IPS-NIHi7 (cell line): ENCODE results near the gene ZNF649.
"Not testable (repeated sequence)": the region's sequence is repeated elsewhere in the genome, so short reads cannot be mapped to it uniquely, and the experiment has no call there.

Experiments used
- DNase-seq: peaks from one replicate; pipeline ENCODE4 v3.0.0; 2012; ENCODE audit warnings: mixed read lengths; ENCODE audit errors: extremely low spot score

ZNF649 gene

DNA sequence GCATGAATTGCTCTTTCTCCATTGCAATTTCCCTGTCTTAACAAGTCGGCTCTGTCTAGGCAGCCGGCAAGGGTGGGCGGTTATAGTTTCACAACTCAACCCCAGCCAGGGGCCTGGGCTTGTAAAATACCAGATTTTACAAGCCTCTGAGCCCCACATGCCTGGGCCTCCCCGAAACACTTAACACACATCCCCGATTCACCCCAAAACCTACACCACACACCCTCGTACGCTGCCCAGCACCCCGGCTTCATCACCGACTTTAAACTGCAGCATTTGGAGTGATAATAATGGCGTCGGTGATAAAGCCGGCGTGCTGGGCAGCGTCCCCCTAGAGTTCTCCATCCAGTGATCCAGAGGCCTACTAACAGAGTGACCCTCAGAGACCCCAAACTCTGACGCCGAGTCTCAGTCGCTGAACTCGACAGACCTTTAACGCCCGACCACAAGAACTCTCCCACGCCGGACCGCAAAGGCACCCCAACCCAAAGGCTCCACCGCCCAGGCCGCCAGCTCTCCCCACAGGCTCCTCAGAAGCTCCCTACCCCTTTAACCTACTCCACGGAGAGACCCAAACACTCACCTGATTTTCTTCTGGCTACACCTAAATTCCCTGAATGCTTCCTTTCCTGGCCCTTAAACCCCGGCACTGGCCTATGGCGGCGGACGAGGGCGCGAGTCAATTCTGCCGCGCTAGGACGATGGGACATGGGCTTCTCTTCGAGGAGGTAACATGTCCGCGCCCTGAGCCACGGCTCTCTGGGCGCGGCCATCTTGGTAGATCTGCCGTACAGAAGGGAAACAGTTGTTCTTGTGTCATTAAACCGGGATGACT, at the start of gene ZNF649:
TSS of gene ZNF649 (minus strand) at position 687 of the 835 bp plus-strand sequence. CDS start 4,910 bp downstream, outside the sequence.
- peak; percentile 87 for DNase-seq

DNA sequence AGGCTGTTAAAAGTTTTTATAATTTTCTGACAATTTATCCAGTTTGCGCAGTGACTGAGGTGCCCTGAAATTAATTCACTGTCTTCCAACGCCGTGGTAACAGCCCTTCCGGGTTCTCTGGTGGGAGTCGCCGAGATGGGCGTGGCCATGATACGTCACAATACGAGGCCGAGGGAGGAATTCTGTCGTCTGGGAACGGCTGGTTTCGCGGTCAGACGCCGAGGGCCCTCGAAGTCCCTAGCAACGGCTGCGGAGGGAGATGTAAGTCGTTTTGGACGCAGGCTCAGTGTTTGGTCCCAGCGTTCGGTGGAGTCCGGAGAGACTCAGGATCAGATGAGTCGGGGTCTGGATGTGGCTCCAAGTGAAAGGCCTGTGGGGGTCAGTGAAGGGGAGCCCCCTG, 44.2 kb upstream of the ZNF649 start:
- no peak for DNase-seq

DNA sequence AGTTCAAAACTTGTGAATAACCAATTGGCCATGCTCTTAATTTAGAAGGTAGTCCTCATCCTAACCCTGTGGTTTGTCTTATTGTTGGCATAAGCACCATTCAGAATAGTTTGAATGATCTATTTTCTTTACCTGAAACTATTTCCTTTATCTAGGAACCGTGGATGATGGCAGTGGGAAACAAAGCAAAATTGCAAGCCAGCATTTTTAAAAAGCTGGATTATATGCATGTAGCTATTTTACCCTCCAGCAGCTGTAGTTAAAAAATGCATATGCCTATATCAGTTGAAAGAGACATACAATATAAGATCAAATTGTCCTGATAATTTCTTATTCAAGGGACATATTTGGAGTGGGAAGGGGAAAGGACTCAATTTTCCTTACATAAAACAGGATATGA, 41.8 kb upstream of the ZNF649 start:
- DNase-seq: no peak

DNA sequence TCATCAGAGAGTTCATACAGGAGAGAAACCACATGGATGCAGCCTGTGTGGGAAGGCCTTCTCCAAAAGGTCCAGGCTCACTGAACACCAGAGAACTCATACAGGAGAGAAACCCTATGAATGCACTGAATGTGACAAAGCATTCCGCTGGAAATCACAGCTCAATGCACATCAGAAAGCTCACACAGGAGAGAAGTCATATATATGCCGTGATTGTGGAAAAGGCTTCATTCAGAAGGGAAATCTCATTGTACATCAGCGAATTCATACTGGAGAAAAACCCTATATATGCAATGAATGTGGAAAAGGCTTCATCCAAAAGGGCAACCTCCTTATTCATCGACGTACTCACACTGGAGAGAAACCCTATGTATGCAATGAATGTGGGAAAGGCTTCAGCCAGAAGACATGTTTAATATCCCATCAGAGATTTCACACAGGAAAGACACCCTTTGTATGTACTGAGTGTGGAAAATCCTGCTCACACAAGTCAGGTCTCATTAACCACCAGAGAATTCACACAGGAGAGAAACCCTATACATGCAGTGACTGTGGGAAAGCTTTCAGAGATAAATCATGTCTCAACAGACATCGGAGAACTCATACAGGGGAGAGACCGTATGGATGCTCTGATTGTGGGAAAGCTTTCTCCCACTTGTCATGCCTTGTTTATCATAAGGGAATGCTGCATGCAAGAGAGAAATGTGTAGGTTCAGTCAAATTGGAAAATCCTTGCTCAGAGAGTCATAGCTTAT, 40.2 kb upstream of the ZNF649 start:
- DNase-seq: no peak

DNA sequence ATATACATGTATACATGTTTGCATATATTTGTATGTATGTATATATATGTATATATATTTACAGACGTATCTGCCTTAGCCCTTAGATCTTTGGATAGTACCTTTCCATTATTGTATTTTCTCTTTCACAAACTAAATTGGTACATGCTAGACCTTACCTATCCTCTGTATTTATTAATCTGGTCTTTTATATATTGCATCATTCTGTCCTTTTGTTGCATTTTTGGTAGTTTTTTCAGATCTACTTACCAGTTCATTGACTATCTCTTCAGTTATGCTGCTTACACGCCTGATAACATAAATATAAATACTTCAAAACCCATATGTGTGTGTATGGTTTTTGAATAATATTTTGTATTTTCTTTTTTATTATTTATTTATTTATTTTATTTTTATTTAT, 34.1 kb upstream of the ZNF649 start:
- DNase-seq: no peak

DNA sequence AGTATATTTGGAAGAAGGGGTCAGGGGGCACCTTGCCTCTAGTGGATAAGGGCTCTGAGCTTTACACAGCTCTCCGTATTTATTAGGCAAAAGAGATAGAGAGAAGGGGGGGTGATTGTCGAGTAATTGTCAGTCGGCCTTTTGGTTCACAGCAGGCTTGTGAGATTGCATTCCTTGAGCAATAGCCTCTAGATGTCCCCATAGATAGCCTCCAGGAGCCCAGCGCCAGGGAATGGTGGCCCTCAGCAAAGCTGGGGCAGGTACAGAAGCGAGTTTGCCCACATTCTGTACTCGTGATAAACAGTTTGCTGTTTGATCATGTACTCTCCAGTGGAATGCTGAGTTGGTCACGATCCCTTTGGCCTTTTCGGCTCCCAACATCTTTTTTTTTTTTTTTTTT, 27.1 kb upstream of the ZNF649 start:
- no peak for DNase-seq

DNA sequence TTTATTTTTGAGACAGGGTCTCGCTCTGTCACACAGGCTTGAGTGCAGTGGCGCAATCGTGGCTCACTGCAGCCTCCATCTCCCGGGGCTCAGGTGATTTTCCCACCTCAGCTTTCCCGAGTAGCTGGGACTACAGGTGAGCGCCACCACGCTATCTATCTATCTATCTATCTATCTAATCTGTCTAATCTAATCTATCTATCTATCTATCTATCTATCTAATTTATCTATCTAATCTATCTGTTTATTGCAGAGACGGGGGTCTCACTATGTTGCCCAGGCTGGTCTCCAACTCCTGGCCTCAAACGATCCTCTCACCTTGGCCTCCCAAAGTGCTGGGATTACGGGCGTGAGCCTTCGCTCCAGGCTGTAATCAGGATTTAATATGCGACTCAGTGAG, 23.0 kb upstream of the ZNF649 start:
- no peak for DNase-seq

DNA sequence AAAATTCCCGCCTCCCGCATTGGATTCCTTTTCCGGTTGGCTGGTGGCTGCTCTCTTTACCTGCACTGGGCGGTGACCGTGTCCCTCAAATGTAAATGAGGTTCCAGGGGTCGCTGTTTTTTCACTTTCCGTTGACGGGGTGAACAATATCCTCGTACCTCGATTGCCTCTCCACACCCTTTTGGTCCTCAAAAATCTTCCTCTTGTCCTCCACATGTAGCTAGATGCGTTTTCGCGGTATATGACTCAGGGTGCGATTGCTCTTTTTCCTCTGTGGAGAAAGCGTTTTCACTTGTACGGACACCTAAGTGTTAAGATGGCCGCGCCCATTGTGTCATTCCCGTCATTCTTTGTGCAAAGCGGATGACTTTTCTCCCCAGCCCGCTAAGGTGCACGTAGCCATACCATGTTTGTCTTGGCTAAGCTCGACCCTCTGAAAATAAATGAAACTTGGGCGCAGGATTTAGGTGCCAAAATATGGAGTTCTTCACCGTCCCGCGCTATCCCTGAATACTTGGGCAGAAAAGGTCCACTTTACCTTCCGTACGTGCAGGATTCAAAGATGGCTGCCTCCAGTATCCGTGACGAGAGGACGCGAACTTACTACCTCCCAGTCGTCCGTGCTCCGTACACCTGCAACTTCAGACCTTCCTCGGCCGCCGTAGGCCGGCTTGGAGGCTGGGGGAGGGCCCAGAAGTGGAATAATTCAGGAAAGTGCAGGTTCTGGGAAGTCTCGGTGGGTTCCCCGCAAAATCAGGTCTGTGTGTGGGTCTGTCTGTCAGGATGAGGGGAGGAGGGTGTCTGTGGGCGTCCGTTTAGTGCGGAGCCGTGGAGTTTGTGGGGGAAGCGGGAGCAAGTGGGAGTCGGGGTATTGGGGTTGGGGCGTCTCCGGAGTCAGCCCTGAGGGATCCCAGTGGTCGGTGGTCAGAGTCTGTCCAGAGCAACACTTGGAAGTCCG, 22.2 kb upstream of the ZNF649 start, which contains the start of gene ZNF613:
TSS of gene ZNF613 (plus strand) at position 689 of the 958 bp plus-strand sequence. CDS start 8,749 bp downstream, outside the sequence.
- peak; percentile 94 for DNase-seq

DNA sequence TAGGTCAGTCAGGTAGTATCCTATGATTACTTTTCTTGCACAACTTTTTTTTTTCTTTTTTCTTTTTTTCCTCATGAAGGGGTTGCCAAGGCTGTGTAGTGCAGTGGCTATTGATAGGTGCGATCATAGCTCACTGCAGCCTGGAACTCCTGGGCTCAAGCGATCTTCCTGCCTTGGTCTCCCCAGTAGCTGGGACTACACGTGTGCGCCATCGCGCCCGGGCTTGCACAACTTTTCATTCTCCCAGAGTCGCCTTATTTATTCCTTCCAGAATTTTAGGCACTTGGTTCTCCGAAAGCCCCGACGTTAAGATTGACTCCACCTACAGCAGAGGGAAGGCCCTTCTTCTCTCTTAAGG, 21.6 kb upstream of the ZNF649 start:
- no peak for DNase-seq

DNA sequence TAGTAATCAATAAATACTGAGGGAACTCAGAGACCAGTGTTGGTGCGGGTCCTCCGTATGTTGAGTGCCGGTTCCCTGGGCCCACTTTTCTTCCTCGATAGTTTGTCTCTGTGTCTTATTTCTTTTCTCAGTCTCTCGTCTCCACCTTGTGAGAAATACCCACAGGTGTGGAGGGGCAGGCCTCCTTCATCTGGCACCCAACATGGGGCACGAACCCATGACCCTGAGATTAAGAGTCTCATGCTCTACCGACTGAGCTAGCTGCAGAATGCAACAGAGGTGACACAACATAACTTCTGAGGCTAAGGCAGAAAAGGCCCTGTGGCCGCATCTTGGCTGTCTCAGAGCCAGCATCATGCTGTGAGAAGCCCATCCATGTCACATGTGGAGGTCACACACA, 17.1 kb upstream of the ZNF649 start:
- no peak for DNase-seq

DNA sequence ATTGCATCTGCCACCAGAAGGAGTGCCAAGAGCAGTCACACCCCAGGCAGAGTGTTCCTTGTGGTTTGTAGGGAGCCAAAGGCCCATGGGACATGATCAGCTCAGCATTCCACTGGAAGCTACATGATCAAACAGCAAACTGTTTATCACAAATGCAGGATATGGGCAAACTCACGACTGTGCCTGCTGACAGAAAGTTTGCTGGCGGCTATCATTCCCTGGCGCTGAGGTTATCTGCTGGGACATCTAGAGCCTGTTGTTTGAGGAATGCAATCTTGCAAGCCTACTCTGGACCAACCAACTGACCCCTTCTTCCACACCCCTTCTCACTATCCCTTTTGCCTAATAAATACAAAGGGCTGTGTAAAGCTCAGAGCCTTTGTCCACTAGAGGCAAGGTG, 14.8 kb upstream of the ZNF649 start:
- DNase-seq: no peak

DNA sequence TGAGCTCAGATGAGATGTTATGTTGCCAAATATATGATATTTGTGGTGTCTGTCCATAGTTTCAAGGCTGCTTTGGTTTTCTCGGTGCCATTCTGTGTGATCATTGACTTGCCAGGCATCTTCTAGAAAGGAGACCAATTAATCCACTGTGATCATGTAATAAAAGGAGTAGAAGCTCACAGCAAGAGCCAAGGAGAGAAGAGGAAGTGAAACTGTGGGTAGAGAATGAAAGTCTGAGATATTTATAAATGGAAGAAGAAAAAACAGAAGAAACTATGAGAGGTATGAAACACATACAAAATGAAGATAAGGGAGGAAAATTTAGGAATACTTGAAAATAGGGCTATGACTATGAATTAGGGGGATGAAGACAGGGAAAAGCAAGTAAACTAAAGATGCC, 11.3 kb upstream of the ZNF649 start:
- no peak for DNase-seq

DNA sequence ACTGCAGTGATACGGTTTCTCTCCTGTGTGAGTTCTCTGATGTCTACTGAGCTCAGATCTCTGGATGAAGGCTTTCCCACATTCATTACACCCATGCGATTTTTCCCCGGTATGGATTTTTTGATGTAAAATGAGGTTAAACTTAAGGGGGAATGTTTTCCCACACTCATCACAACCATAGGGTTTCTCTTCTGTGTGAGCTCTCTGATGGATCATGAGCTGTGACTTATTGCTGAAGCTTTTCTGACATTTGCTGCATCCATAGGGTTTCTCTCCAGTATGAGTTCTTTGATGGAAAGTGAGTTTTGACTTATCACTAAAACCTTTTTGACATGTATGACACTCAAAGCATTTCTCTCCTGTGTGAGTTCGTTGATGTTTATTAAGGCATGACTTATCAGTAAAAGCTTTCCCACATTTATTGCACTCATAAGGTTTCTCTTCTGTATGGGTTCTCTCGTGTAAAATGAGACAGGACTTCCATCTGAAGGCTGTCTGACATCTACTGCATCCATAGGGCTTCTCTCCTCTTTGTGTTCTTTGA, 10.6 kb upstream of the ZNF649 start:
- no peak for DNase-seq

DNA sequence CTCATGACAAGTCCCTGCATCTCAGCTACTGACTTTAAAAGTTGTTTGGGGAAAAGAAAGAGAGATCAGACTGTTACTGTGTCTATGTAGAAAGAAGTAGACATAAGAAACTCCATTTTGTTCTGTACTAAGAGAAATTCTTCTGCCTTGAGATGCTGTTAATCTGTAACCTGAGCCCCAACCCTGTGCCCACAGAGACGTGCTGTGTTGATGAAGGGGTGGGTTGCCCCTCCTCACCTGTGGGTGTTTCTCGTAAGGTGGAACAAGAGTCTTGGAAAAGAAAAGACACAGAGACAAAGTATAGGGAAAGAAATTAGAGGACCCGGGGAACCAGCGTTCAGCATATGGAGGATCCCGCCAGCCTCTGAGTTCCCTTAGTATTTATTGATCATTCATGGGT, 3.2 kb upstream of the ZNF649 start:
- DNase-seq: not testable (repeated sequence)

DNA sequence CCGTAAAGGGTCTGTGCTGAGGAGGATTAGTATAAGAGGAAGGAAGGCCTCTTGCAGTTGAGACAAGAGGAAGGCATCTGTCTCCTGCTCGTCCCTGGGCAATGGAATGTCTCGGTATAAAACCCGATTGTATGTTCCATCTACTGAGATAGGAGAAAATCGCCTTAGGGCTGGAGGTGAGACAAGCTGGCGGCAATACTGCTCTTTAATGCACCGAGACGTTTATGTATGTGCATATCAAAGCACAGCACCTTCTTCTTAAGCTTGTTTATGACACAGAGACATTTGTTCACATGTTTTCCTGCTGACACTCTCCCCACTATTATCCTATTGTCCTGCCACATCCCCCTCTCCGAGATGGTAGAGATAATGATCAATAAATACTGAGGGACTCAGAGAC, 1.3 kb upstream of the ZNF649 start:
- not testable (repeated sequence) for DNase-seq

DNA sequence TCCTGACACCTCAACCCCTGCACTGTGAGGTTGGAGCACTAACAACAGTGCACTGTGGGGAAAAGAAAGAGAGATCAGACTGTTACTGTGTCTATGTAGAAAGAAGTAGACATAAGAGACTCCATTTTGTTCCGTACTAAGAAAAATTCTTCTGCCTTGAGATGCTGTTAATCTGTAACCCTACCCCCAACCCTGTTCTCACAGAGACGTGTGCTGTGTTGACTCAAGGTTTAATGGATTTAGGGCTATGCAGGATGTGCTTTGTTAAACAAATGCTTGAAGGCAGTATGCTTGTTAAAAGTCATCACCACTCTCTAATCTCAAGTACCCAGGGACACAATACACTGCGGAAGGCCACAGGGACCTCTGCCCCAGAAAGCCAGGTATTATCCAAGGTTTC, 822 bp upstream of the ZNF649 start:
- DNase-seq: not testable (repeated sequence)

DNA sequence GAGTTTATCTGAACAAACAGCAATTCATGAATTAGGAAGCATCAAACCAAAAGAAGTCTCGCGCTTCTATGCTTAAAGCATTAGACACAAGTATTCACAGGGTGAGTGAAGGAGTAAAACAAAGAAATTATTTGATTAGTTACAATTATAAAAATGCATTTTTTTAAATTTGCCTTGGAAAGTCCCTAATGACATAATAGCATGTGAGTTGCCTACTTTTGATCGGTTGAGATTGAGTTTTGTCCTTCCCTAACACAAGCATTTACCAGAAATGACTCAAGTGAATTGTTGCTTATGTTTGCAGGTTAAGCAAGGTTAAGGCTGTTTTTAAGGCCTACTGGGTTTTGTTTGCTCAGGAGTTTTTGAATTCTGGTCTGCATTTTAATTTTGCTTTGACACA, 389 bp upstream of the ZNF649 start:
- no peak for DNase-seq

DNA sequence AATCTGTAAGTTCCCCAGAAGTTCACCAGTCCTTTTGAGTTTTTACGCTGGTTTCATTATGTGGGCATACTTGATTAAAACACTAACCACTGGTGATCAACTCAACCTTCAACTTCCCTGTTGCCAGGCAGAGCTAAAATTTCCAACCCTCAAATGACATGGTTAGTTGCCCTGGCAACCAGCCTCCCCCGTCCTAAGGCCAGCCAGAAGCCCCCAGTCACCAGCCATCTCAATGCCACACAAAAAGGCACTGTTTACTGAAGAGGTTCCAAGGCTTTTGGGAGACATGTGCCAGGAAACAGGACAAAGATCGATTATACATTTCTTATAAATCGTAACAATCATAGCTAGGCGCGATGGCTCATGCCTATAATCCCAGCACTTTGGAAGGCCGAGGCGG, 1.6 kb downstream of the ZNF649 start:
- DNase-seq: no peak

DNA sequence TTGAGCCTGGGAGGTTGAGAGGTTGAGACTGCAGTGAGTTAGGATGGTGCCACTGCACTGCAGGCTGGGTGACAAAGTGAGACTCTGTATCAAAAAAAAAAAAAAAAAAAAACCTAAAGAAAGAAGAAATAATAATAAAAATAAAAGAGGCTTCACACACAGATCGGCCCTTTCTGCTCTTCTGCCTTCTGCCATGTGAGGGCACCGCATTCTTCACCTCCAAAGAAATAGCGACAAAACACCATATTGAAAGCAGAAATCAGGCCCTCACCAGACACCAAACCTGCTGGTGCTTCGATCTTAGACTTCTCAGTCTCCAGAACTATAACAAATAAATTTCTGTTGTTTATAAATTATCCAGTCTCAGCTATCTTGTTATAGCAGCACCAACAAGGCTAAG, 3.0 kb downstream of the ZNF649 start:
- no peak for DNase-seq

DNA sequence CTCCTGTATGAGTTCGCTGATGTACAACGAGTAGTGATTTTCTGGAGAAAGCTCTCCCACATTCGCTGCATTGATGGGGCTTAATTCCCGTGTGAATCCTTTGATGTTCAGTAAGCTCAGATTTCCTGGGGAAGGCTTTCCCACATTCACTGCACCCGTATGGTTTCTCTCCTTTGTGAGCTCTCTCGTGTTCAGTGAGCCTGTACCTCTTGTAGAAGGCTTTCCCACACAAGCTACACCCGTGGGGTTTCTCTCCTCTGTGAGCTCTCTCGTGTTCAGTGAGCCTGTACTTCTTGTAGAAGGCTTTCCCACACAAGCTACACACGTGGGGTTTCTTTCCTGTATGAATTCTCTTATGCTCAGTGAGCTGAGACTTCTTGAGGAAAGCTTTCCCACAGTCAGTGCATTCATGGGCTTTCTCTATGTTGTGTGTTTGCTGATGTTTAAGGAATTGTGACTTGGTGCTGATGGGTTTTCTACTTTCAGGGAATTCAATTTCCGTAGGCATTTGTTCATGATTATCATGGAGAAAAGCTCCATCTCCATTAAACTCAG, 13.5 kb downstream of the ZNF649 start:
- DNase-seq: no peak

DNA sequence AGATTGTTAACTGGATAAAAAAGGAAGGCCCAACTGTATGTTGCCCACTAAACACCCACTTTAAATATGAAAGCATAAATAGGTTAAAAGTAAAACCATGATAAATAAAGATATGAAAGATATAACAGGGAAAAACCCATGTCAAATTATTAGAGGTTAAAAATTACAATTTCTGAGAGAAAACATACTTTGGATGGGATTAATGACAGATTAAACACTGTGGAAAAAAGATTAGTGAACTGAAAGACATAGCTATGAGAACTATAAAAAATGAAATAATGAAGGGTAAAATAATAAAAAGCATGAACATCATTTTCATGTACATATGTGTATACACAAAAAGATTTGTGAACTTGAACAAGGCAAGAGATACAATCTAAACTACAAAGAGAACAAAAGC, 14.9 kb downstream of the ZNF649 start:
- no peak for DNase-seq
